GM19328 (cell line): ENCODE results near the gene GTF2IRD1.
"Not testable (repeated sequence)": the region's sequence is repeated elsewhere in the genome, so short reads cannot be mapped to it uniquely, and the experiment has no call there.

Experiments used
- ATAC-seq: cut with Tn5 transposase; IDR thresholded peaks from one replicate; pipeline ENCODE4 v1.9.1; 2021; ENCODE audit warnings: mild to moderate bottlenecking, moderate library complexity; ENCODE audit not compliant: unreplicated experiment

Gene GTF2IRD1

GRCh38 chr7:74511345-74511744, 57.6 kb downstream of the GTF2IRD1 start:
- no peak for ATAC-seq

- ATAC-seq: no peak
Observed at GRCh38 chr7:74512762-74513161, 59.1 kb downstream of the GTF2IRD1 start.

GRCh38 chr7:74514131-74514591, 60.5 kb downstream of the GTF2IRD1 start:
- no peak for ATAC-seq

- no peak for ATAC-seq
Observed at GRCh38 chr7:74515276-74515675, 61.6 kb downstream of the GTF2IRD1 start.

GRCh38 chr7:74516214-74516613, 62.5 kb downstream of the GTF2IRD1 start:
- no peak for ATAC-seq

- ATAC-seq: no peak
Observed at GRCh38 chr7:74518041-74518440, 64.3 kb downstream of the GTF2IRD1 start.

- ATAC-seq: no peak
Observed at GRCh38 chr7:74518654-74519053, 64.9 kb downstream of the GTF2IRD1 start.

- ATAC-seq: no peak
Observed at GRCh38 chr7:74519395-74519794, 65.7 kb downstream of the GTF2IRD1 start.

- no peak for ATAC-seq
Observed at GRCh38 chr7:74521855-74522254, 68.1 kb downstream of the GTF2IRD1 start.

GRCh38 chr7:74522281-74522905, 68.7 kb downstream of the GTF2IRD1 start:
- no peak for ATAC-seq

- no peak for ATAC-seq
Observed at GRCh38 chr7:74523015-74523414, 69.3 kb downstream of the GTF2IRD1 start.

GRCh38 chr7:74525140-74525539, 71.4 kb downstream of the GTF2IRD1 start:
- no peak for ATAC-seq

- ATAC-seq: no peak
Observed at GRCh38 chr7:74525881-74526280, 72.2 kb downstream of the GTF2IRD1 start.

GRCh38 chr7:74526780-74527179, 73.1 kb downstream of the GTF2IRD1 start:
- ATAC-seq: no peak

GRCh38 chr7:74527842-74528241, 74.1 kb downstream of the GTF2IRD1 start:
- ATAC-seq: no peak

GRCh38 chr7:74528773-74529172, 75.1 kb downstream of the GTF2IRD1 start:
- ATAC-seq: not testable (repeated sequence)

- no peak for ATAC-seq
Observed at GRCh38 chr7:74535951-74536356, 82.2 kb downstream of the GTF2IRD1 start.

GRCh38 chr7:74541937-74542336, 88.2 kb downstream of the GTF2IRD1 start:
- not testable (repeated sequence) for ATAC-seq

GRCh38 chr7:74542558-74543117, 88.9 kb downstream of the GTF2IRD1 start:
- ATAC-seq: no peak

GRCh38 chr7:74544706-74545469, 91.2 kb downstream of the GTF2IRD1 start:
- no peak for ATAC-seq

GRCh38 chr7:74545921-74546320, 92.2 kb downstream of the GTF2IRD1 start:
- ATAC-seq: no peak

GRCh38 chr7:74553596-74554012, 99.9 kb downstream of the GTF2IRD1 start:
- not testable (repeated sequence) for ATAC-seq
